ENCODE results near the gene ARHGAP40. TPM values are rescaled to one million over a fixed set of nuclear protein-coding genes. Genes with fewer than 3 reads are reported as not detected.

ARHGAP40 gene
- total and polyA plus RNA-seq, 2 experiments from 2014 or later, result 0.21 TPM; not detected in 1

GRCh38 chr20:38665506-38666285 is 64.1 kb downstream of the ARHGAP40 start:
- H3K4me3 Mint-ChIP-seq, result no peak overlapping the region
- H4K20me1 ChIP-seq (replicated peaks; ENCODE audit: insufficient read depth), result no peaks in the 10 kb centered on the region
- no peak; the same call in 2 of the 3 replicates for ATAC-seq
- no peaks in the 10 kb centered on the region for H3K36me3 ChIP-seq (ENCODE audit: insufficient read depth)
- peaks cover 13% of the 10 kb centered on the region; the same call in 2 of the 3 replicates for H3K4me1 Mint-ChIP-seq
- H3K27me3 ChIP-seq (ENCODE audit: insufficient read depth), result peaks cover 12% of the 10 kb centered on the region; the same call in 1 of the 2 replicates
- no peak overlapping the region for H2AFZ ChIP-seq
- H3K27ac ChIP-seq (ENCODE audit: low read depth), result no peak overlapping the region
- no peaks in the 10 kb centered on the region for H3K9me3 Mint-ChIP-seq
- H3K4me1 ChIP-seq (ENCODE audit: insufficient read depth), result peaks cover under 1% of the 10 kb centered on the region; the same call in 1 of the 2 replicates
- no peak for DNase-seq (ENCODE audit: low spot score)
- H3K9me2 ChIP-seq (ENCODE audit: insufficient read depth), result no peaks in the 10 kb centered on the region
- H3K27ac Mint-ChIP-seq, result no peak overlapping the region
- no peak overlapping the region for H3K4me3 ChIP-seq
- H3K27me3 Mint-ChIP-seq (ENCODE audit: insufficient read depth, low read depth, poor library complexity), result peaks cover 4% of the 10 kb centered on the region
- H3K79me2 ChIP-seq (replicated peaks; ENCODE audit: insufficient read depth), result no peaks in the 10 kb centered on the region
- H3K36me3 Mint-ChIP-seq (ENCODE audit: low read depth), result no peaks in the 10 kb centered on the region
- H3K4me2 ChIP-seq, result no peak overlapping the region
- TF ChIP-seq REST (IDR thresholded peaks at IDR 0.05; ENCODE audit: unreplicated experiment) (no peak), EZH2 (IDR thresholded peaks at IDR 0.05; ENCODE audit: low read depth, unreplicated experiment) (no peak), ZNF114 (CRISPR knock-in tag; IDR thresholded peaks at IDR 0.05) (no peak), CTCF (conservative IDR thresholded peaks at IDR 0.05; ENCODE audit: low read depth in 2 of 2) (no peak), ZNF331 (CRISPR knock-in tag; IDR thresholded peaks at IDR 0.05; ENCODE audit: low read depth) (no peak), EZH2phosphoT487 (IDR thresholded peaks at IDR 0.05; ENCODE audit: unreplicated experiment) (no peak), JUNB (IDR thresholded peaks at IDR 0.05; ENCODE audit: unreplicated experiment) (no peak)
- H3F3A ChIP-seq (replicated peaks; ENCODE audit: low read depth), result peaks cover 2% of the 10 kb centered on the region; the same call in 1 of the 2 replicates

- no peak for ATAC-seq
- no peak overlapping the region for H3K4me2 ChIP-seq
- no peaks in the 10 kb centered on the region for H3K36me3 ChIP-seq (ENCODE audit: insufficient read depth)
- Mint-ChIP-seq H3K27me3 (ENCODE audit: insufficient read depth, low read depth, poor library complexity) (peaks cover 13% of the 10 kb centered on the region), H3K9me3 (no peaks in the 10 kb centered on the region), H3K36me3 (ENCODE audit: low read depth) (no peaks in the 10 kb centered on the region), H3K4me3 (no peak overlapping the region), H3K4me1 (peaks cover 26% of the 10 kb centered on the region), H3K27ac (no peak overlapping the region)
- no peaks in the 10 kb centered on the region for H4K20me1 ChIP-seq (replicated peaks; ENCODE audit: insufficient read depth)
- H3K4me3 ChIP-seq, result no peak overlapping the region
- no peak for DNase-seq (ENCODE audit: low spot score)
- no peaks in the 10 kb centered on the region for H3K9me2 ChIP-seq (ENCODE audit: insufficient read depth)
- H3K4me1 ChIP-seq (ENCODE audit: insufficient read depth), result peaks cover 12% of the 10 kb centered on the region
- no peak overlapping the region for H3K27ac ChIP-seq (ENCODE audit: low read depth)
- H2AFZ ChIP-seq, result no peak overlapping the region
- peaks cover 24% of the 10 kb centered on the region for H3K27me3 ChIP-seq (ENCODE audit: insufficient read depth)
- no peaks in the 10 kb centered on the region for H3K79me2 ChIP-seq (replicated peaks; ENCODE audit: insufficient read depth)
- peaks cover 11% of the 10 kb centered on the region; the same call in 1 of the 2 replicates for H3F3A ChIP-seq (replicated peaks; ENCODE audit: low read depth)
- no peak for TF ChIP-seq ZNF331 (CRISPR knock-in tag; IDR thresholded peaks at IDR 0.05; ENCODE audit: low read depth)
- TF ChIP-seq ETS1 (IDR thresholded peaks at IDR 0.05), result no peak
- TF ChIP-seq STAT1 (IDR thresholded peaks at IDR 0.05; ENCODE audit: unreplicated experiment), result no peak
- no peak for TF ChIP-seq CREB1 (CRISPR knock-in tag; IDR thresholded peaks at IDR 0.05; ENCODE audit: low read depth)
- no peak for TF ChIP-seq CTCF (conservative IDR thresholded peaks at IDR 0.05; ENCODE audit: low read depth in 2 of 2)
- no peak for TF ChIP-seq ZNF114 (CRISPR knock-in tag; IDR thresholded peaks at IDR 0.05)
- no peak for TF ChIP-seq JUNB (IDR thresholded peaks at IDR 0.05; ENCODE audit: unreplicated experiment)
- no peak for TF ChIP-seq EZH2 (IDR thresholded peaks at IDR 0.05; ENCODE audit: low read depth, unreplicated experiment)
- no peak for TF ChIP-seq EZH2phosphoT487 (IDR thresholded peaks at IDR 0.05; ENCODE audit: unreplicated experiment)
- TF ChIP-seq POLR2AphosphoS5 (IDR thresholded peaks at IDR 0.05; ENCODE audit: low read depth), result no peak
Measured at GRCh38 chr20:38667417-38667956, 65.9 kb downstream of the ARHGAP40 start.
